ENCODE results near the gene RNF13. TPM values are rescaled to one million over a fixed set of nuclear protein-coding genes. Genes with fewer than 3 reads are reported as not detected.

RNF13 gene
- total RNA-seq, 1 donor from 2014 or later: 138 TPM

GRCh38 chr3:149768704-149769103, 44.3 kb upstream of the RNF13 start:
- no peaks in the 10 kb centered on the region for H3K9me3 ChIP-seq
- no peaks in the 10 kb centered on the region for H3K27me3 ChIP-seq (ENCODE audit: low read depth)
- H3K36me3 ChIP-seq: no peaks in the 10 kb centered on the region
- no peak overlapping the region for H3K4me3 ChIP-seq
- DNase-seq: no peak
- TF ChIP-seq CTCF (IDR thresholded peaks at IDR 0.05): no peak
- intact Hi-C loops (cut with DNase I): no loop called here
- H3K4me1 ChIP-seq: no peaks in the 10 kb centered on the region
- H3K27ac ChIP-seq: no peak overlapping the region
- ATAC-seq: no peak

GRCh38 chr3:149770246-149770645, 42.8 kb upstream of the RNF13 start:
- ATAC-seq (no peak), DNase-seq (no peak)
- Histone ChIP-seq H3K4me3 (no peak overlapping the region), H3K4me1 (no peaks in the 10 kb centered on the region), H3K36me3 (no peaks in the 10 kb centered on the region), H3K27me3 (ENCODE audit: low read depth) (no peaks in the 10 kb centered on the region), H3K27ac (no peak overlapping the region), H3K9me3 (no peaks in the 10 kb centered on the region)
- no peak for TF ChIP-seq CTCF (IDR thresholded peaks at IDR 0.05)
- intact Hi-C loops (cut with DNase I): no loop called here

- intact Hi-C loops (cut with DNase I): no loop called here
- peak; percentile 48 for DNase-seq
- Histone ChIP-seq H3K36me3 (no peaks in the 10 kb centered on the region), H3K27me3 (ENCODE audit: low read depth) (no peaks in the 10 kb centered on the region), H3K9me3 (no peaks in the 10 kb centered on the region), H3K4me1 (no peaks in the 10 kb centered on the region), H3K4me3 (no peak overlapping the region), H3K27ac (no peak overlapping the region)
- peak; percentile 65 to 83 for ATAC-seq
- TF ChIP-seq CTCF (IDR thresholded peaks at IDR 0.05): peak; percentile 74
Measured at GRCh38 chr3:149771652-149772271, 41.3 kb upstream of the RNF13 start.

- H3K4me1 ChIP-seq: no peaks in the 10 kb centered on the region
- TF ChIP-seq CTCF (IDR thresholded peaks at IDR 0.05): no peak
- no peak overlapping the region for H3K27ac ChIP-seq
- intact Hi-C loops (cut with DNase I): no loop called here
- ATAC-seq (no peak), DNase-seq (no peak)
- no peaks in the 10 kb centered on the region for H3K36me3 ChIP-seq
- no peaks in the 10 kb centered on the region for H3K27me3 ChIP-seq (ENCODE audit: low read depth)
- H3K9me3 ChIP-seq: no peaks in the 10 kb centered on the region
- no peak overlapping the region for H3K4me3 ChIP-seq
Measured at GRCh38 chr3:149772861-149773260, 40.2 kb upstream of the RNF13 start.

- intact Hi-C loops (cut with DNase I): no loop called here
- TF ChIP-seq CTCF (IDR thresholded peaks at IDR 0.05): no peak
- peak in 1 of 2 donors; percentile 47 for ATAC-seq
Measured at GRCh38 chr3:149776170-149776569, 36.8 kb upstream of the RNF13 start.

More at GRCh38 chr3:149776170-149776569, 36.8 kb upstream of the RNF13 start:
- no peaks in the 10 kb centered on the region for H3K4me1 ChIP-seq
- no peak overlapping the region for H3K4me3 ChIP-seq
- no peaks in the 10 kb centered on the region for H3K36me3 ChIP-seq
- no peak overlapping the region for H3K27ac ChIP-seq
- H3K27me3 ChIP-seq (ENCODE audit: low read depth): no peaks in the 10 kb centered on the region
- H3K9me3 ChIP-seq: no peaks in the 10 kb centered on the region
- no peak for DNase-seq
